Smooth muscle cell (in vitro differentiated cells): ENCODE results near the gene KIF11. TPM values are rescaled to one million over a fixed set of nuclear protein-coding genes. Genes with fewer than 3 reads are reported as not detected.
A peak's percentile ranks its signal among the peaks of the same experiment; 100 is the strongest.

ENCODE experiments used
- DNase-seq: peaks from one replicate; lab custom pipeline; 2025; ENCODE audit not compliant: unreplicated experiment; lab: John Stamatoyannopoulos, UW
- H2AFZ ChIP-seq: fragments of 200-600 bp; sonication (generic); 2 replicates; pipeline ENCODE4 v1.6.0; 2016; ENCODE audit warnings: antibody characterized with exemption, low read depth, mild to moderate bottlenecking
- H3F3A ChIP-seq: fragments of 200-600 bp; sonication (generic); 2 replicates; pipeline ENCODE4 v1.6.0; 2017; ENCODE audit warnings: antibody characterized with exemption, low read depth
- H3K27ac ChIP-seq: fragments of 200-600 bp; sonication (generic); 2 replicates; pipeline ENCODE4 v1.5.1; 2016; ENCODE audit warnings: low read depth, mild to moderate bottlenecking
- H3K27me3 ChIP-seq: fragments of 200-600 bp; sonication (generic); 2 replicates; pipeline ENCODE4 v1.6.1; 2016; ENCODE audit warnings: low read depth, mild to moderate bottlenecking
- H3K36me3 ChIP-seq: fragments of 200-600 bp; sonication (generic); 2 replicates; pipeline ENCODE4 v1.5.1; 2016; ENCODE audit warnings: low read depth
- H3K4me1 ChIP-seq: fragments of 200-600 bp; sonication (generic); 2 replicates; pipeline ENCODE4 v1.5.1; 2016; ENCODE audit warnings: low read depth
- H3K4me2 ChIP-seq: fragments of 200-600 bp; sonication (generic); 2 replicates; pipeline ENCODE4 v1.6.0; 2016; ENCODE audit warnings: mild to moderate bottlenecking
- H3K4me3 ChIP-seq: fragments of 200-600 bp; sonication (generic); 2 replicates; pipeline ENCODE4 v1.5.1; 2016; ENCODE audit warnings: mild to moderate bottlenecking
- H3K79me2 ChIP-seq: fragments of 200-600 bp; sonication (generic); 2 replicates; pipeline ENCODE4 v1.6.0; 2016; ENCODE audit warnings: low read depth, mild to moderate bottlenecking
- H3K9ac ChIP-seq: fragments of 200-600 bp; sonication (generic); 2 replicates; pipeline ENCODE4 v1.6.0; 2016; ENCODE audit warnings: low read depth
- H3K9me3 ChIP-seq: fragments of 200-600 bp; sonication (generic); replicated peaks from 2 replicates; pipeline ENCODE4 v1.5.1; 2016; ENCODE audit warnings: low read depth
- H4K20me1 ChIP-seq: fragments of 200-600 bp; sonication (generic); 2 replicates; pipeline ENCODE4 v1.6.0; 2016; ENCODE audit warnings: low read depth
- CTCF ChIP-seq: fragments of 200-600 bp; sonication (generic); IDR thresholded peaks from 2 replicates; pipeline ENCODE4 v1.5.1; 2017; ENCODE audit warnings: borderline replicate concordance, mild to moderate bottlenecking, antibody characterized with exemption; ENCODE audit not compliant: insufficient read depth, poor library complexity, severe bottlenecking
- WGBS: methylation state at CpG from one replicate; pipeline ENCODE4 v1.1.7; 2016; ENCODE audit warnings: low lambda C conversion rate; 5-methylcytosine and 5-hydroxymethylcytosine counted together
- polyA plus RNA-seq: library from polyadenylated mRNA; unstranded; fragments of >200 nt; fragmentation: Nextera tagmentation; extraction: Ambion mirVana; gene quantifications from 2 replicates; pipeline ENCODE4 v1.2.1, GENCODE V29; 2016
- total RNA-seq: library from RNA; depleted of rRNA; stranded (reverse); fragments of >200 nt; gene quantifications from 2 replicates; pipeline ENCODE4 v1.2.3, GENCODE V29; 2014

Gene KIF11
- total RNA-seq (9.1 and 14.3 TPM in 2 replicates), polyA plus RNA-seq (4.1 and 6.0 TPM in 2 replicates)

- H3K4me2 ChIP-seq, result peak within 1 kb of the TSS; percentile 81
- H4K20me1 ChIP-seq, result no peaks in the 10 kb centered on the region
- H3K4me3 ChIP-seq, result peak within 1 kb of the TSS; percentile 89
- H3K27me3 ChIP-seq, result no peaks in the 10 kb centered on the region
- H3K9ac ChIP-seq, result peak within 1 kb of the TSS; percentile 48
- peaks cover 16% of the 10 kb centered on the region for H3K4me1 ChIP-seq
- H3K36me3 ChIP-seq, result no peaks in the 10 kb centered on the region
- peak; percentile 9 for TF ChIP-seq CTCF
- H3K79me2 ChIP-seq, result peaks cover 49% of the 10 kb centered on the region
- H3K9me3 ChIP-seq, result no peaks in the 10 kb centered on the region
- peak within 1 kb of the TSS; percentile 95 for H2AFZ ChIP-seq
- peaks cover 8% of the 10 kb centered on the region for H3F3A ChIP-seq
- peak within 1 kb of the TSS; percentile 54 for H3K27ac ChIP-seq
- under 1% methylated on average over 61 of the region's 61 CpGs for WGBS
- peak; percentile 71 for DNase-seq
Measured at GRCh38 chr10:92592761-92593618, at the start of gene KIF11. TSS of gene KIF11 (plus strand) at chr10:92593130. CDS start at chr10:92593376, 246 bp downstream.

GRCh38 chr10:92544296-92544695 is 48.6 kb upstream of the KIF11 start:
- no peaks in the 10 kb centered on the region for H3K9me3 ChIP-seq
- H2AFZ ChIP-seq, result no peak overlapping the region
- no peak for DNase-seq
- H3K27me3 ChIP-seq, result no peaks in the 10 kb centered on the region
- H3K4me1 ChIP-seq, result no peaks in the 10 kb centered on the region
- WGBS, result 49% methylated on average over 3 of the region's 3 CpGs
- no peak overlapping the region for H3K27ac ChIP-seq
- no peak overlapping the region for H3K4me3 ChIP-seq
- H3K79me2 ChIP-seq, result peaks cover 17% of the 10 kb centered on the region
- H3K4me2 ChIP-seq, result no peak overlapping the region
- H3K36me3 ChIP-seq, result no peaks in the 10 kb centered on the region
- peaks cover 6% of the 10 kb centered on the region for H3F3A ChIP-seq
- H3K9ac ChIP-seq, result no peak overlapping the region
- H4K20me1 ChIP-seq, result peaks cover 68% of the 10 kb centered on the region
- TF ChIP-seq CTCF, result no peak

GRCh38 chr10:92545556-92545955 is 47.4 kb upstream of the KIF11 start:
- no peak for DNase-seq
- Histone ChIP-seq H3K4me3 (no peak overlapping the region), H3K79me2 (peaks cover 17% of the 10 kb centered on the region), H3K4me2 (no peak overlapping the region), H3K27me3 (no peaks in the 10 kb centered on the region), H3K27ac (no peak overlapping the region), H4K20me1 (peaks cover 64% of the 10 kb centered on the region), H3K9me3 (no peaks in the 10 kb centered on the region), H3F3A (peaks cover 6% of the 10 kb centered on the region), H2AFZ (no peak overlapping the region), H3K4me1 (no peaks in the 10 kb centered on the region), H3K36me3 (no peaks in the 10 kb centered on the region), H3K9ac (no peak overlapping the region)
- no peak for TF ChIP-seq CTCF
- WGBS, result 79% methylated on average over 1 of the region's 1 CpG
